Measurements from ENCODE around the gene TMEM131L. TPM values are rescaled to one million over a fixed set of nuclear protein-coding genes. Genes with fewer than 3 reads are reported as not detected.
"Not testable (repeated sequence)": the region's sequence is repeated elsewhere in the genome, so short reads cannot be mapped to it uniquely, and the experiment has no call there.

Gene TMEM131L
- total RNA-seq, 6 experiments from 2014 or later = 7.7 to 8.9 (median 8.0) TPM

DNA sequence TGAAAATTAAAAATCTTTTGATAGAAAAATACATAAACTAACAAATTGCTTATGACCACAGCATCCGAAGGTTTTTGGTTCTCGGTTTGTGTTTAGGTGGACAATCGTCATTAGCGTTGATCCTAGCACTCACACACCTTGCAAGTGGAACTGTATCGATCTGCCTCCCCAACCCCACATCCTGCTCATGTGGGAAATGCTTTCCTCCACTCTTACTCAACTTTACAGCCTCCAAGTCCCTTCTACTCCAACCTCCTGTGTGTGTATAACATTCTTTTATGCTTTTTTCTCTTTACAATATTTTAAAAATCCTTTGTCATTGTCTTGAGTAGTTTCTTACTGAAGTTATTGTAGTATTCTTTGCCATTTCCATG lies 15.6 kb upstream of the TMEM131L start:
- Mint-ChIP-seq H3K27me3 (ENCODE audit: insufficient read depth) (no peaks in the 10 kb centered on the region), H3K9me3 (no peaks in the 10 kb centered on the region), H3K27ac (no peak overlapping the region), H3K4me1 (ENCODE audit: low read depth) (peaks cover 26% of the 10 kb centered on the region), H3K36me3 (ENCODE audit: low read depth) (no peaks in the 10 kb centered on the region), H3K4me3 (no peak overlapping the region)
- TF ChIP-seq, protein P1, sequence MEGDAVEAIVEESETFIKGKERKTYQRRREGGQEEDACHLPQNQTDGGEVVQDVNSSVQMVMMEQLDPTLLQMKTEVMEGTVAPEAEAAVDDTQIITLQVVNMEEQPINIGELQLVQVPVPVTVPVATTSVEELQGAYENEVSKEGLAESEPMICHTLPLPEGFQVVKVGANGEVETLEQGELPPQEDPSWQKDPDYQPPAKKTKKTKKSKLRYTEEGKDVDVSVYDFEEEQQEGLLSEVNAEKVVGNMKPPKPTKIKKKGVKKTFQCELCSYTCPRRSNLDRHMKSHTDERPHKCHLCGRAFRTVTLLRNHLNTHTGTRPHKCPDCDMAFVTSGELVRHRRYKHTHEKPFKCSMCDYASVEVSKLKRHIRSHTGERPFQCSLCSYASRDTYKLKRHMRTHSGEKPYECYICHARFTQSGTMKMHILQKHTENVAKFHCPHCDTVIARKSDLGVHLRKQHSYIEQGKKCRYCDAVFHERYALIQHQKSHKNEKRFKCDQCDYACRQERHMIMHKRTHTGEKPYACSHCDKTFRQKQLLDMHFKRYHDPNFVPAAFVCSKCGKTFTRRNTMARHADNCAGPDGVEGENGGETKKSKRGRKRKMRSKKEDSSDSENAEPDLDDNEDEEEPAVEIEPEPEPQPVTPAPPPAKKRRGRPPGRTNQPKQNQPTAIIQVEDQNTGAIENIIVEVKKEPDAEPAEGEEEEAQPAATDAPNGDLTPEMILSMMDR (IDR thresholded peaks at IDR 0.05) = no peak
- no peak for DNase-seq

DNA sequence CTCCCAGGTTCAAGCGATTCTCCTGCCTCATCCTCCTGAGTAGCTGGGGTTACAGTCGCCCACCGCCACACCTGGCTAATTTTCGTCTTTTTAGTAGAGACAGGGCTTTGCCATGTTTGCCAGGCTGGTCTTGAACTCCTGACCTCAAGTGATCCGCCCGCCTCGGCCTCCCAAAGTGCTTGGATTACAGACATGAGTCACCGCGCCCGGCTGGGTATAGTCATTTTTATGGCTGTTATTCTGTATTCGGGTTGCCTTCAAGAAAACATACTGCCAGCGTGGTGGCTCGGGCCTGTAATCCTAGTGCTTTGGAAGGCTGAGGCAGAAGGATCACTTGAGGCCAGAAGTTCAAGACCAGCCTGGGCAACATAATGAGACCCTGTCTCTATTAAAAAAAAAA lies 15.0 kb upstream of the TMEM131L start:
- not testable (repeated sequence) for H3K27ac Mint-ChIP-seq; H3K4me3 Mint-ChIP-seq; H3K36me3 Mint-ChIP-seq (ENCODE audit: low read depth); H3K9me3 Mint-ChIP-seq; H3K27me3 Mint-ChIP-seq (ENCODE audit: insufficient read depth); DNase-seq
- peaks cover 26% of the 10 kb centered on the region for H3K4me1 Mint-ChIP-seq (ENCODE audit: low read depth)

DNA sequence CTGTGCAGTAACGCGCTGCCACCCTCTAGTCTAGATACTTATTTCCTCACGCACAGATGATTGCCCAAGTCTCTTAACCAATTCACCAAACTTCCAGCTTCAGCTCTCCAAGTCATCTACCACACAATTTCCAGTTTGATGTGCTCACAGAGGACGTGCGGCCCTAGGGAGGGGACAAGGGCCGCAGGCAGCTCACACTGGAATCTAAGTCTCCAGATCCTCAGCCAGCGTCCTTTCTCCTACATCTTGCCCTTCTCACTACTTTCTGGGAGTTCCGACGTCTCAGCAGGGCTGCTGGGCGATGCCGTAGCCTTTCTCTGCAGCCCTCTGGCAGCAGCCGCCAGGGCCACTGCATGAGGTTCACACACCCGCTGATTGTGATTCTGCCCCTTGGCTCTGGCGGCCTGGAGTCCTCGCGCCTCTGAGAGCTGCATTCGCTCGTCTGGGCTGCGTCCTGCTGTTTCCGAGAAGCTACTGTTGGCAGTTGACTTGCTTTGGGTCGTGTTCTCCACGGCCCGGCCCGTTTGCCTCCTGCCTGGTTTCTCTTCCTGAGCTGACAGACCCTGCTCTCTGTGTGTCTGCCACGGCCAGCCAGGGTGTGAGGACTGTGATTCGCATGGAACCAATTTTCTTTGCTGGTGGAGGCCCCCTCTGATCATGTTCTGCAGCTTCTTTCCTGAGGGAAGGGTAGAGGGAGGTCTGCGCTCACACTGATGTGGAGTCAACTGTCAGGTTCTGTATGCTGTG lies 14.1 kb upstream of the TMEM131L start:
- Mint-ChIP-seq H3K4me1 (ENCODE audit: low read depth) (peaks cover 26% of the 10 kb centered on the region), H3K9me3 (no peaks in the 10 kb centered on the region), H3K27me3 (ENCODE audit: insufficient read depth) (no peaks in the 10 kb centered on the region), H3K4me3 (no peak overlapping the region), H3K36me3 (ENCODE audit: low read depth) (no peaks in the 10 kb centered on the region), H3K27ac (no peak overlapping the region)
- DNase-seq = no peak
- TF ChIP-seq, protein P1 (IDR thresholded peaks at IDR 0.05) = no peak

DNA sequence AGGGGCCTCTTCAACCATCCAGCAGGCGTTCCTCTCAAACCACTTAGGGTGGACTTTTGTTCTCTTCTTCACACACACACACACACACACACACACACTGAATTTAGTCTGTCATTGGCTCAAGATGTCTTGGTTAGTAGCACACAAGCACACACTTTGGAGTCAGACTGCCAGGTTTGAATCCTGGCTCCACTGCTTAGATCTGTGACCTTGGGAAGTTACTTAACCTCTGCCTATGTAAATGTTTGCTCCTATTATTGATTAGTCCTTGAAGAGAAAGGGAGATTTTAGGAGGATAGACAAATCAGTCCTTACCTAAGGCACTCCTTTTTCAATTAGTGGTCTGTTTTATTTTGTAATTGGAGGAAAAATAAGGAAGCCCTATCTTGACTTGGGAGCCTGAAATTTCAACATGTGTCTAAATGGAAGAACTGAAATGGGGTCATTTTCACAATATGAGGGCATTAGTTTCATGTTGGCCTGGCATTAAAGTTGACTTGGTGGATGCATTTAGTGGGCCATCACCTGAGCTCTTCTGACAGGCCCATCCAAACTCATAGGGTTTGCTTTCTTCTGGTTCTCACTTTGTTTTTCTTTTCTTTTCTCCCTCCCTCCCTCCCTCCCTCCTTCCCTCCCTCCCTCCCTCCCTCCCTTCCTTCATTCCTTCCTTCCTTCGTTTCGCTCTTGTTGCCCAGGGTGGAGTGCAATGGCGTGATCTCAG lies 13.3 kb upstream of the TMEM131L start:
- no peak for DNase-seq
- no peak overlapping the region for H3K27ac Mint-ChIP-seq
- H3K36me3 Mint-ChIP-seq (ENCODE audit: low read depth) = no peaks in the 10 kb centered on the region
- 0 out of 2 replicates have a peak, but pooled peaks cover 2% of the 10 kb centered on the region for H3K27me3 Mint-ChIP-seq (ENCODE audit: insufficient read depth)
- H3K4me1 Mint-ChIP-seq (ENCODE audit: low read depth) = peaks cover 21% of the 10 kb centered on the region
- H3K4me3 Mint-ChIP-seq = no peak overlapping the region
- H3K9me3 Mint-ChIP-seq = no peaks in the 10 kb centered on the region
- TF ChIP-seq, protein P1 (IDR thresholded peaks at IDR 0.05) = no peak

DNA sequence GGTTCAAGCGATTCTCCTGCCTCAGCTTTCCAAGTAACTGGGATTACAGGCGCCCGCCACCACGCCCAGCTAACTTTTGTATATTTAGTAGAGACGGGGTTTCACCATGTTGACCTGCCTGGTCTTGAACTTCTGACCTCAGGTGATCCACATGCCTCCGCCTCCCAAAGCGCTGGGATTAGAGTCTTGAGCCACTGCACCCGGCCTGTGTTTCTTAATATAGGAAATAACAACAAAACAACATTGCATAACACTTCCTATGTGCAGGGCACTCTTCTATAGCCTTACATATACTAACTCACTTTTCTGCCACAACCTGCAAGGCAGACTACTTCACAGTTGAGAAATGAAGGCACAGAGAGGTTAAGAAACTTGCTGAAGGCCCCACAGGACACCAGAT lies 12.8 kb upstream of the TMEM131L start:
- no peak for DNase-seq
- H3K27me3 Mint-ChIP-seq (ENCODE audit: insufficient read depth) = 0 out of 2 replicates have a peak, but pooled peaks cover 3% of the 10 kb centered on the region
- H3K36me3 Mint-ChIP-seq (ENCODE audit: low read depth) = no peaks in the 10 kb centered on the region
- H3K9me3 Mint-ChIP-seq = no peaks in the 10 kb centered on the region
- TF ChIP-seq, protein P1 (IDR thresholded peaks at IDR 0.05) = no peak
- peaks cover 15% of the 10 kb centered on the region for H3K4me1 Mint-ChIP-seq (ENCODE audit: low read depth)
- no peak overlapping the region for H3K4me3 Mint-ChIP-seq
- H3K27ac Mint-ChIP-seq = no peak overlapping the region

DNA sequence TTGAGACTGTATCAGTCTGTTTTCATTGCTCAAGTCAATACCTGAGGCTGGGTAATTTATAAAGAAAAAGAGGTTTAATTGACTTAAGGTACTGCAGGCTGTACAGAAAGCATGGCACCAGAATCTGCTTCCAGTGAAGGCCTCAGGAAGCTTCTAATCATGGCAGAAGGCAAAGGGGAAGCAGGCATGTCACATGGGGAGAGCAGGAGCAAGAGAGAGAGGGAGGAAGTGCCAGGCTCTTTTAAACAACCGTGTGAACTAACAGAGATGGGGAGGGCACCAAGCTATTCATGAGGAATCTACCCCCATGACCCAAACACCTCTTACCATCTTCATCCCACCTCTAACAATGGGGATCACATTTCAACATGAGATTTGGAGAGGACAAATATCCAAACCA lies 7.2 kb upstream of the TMEM131L start:
- H3K4me1 Mint-ChIP-seq (ENCODE audit: low read depth) = 0 out of 2 replicates have a peak, but pooled peaks cover 2% of the 10 kb centered on the region
- no peaks in the 10 kb centered on the region for H3K36me3 Mint-ChIP-seq (ENCODE audit: low read depth)
- DNase-seq = no peak
- H3K27me3 Mint-ChIP-seq (ENCODE audit: insufficient read depth) = 0 out of 2 replicates have a peak, but pooled peaks cover 3% of the 10 kb centered on the region
- no peak overlapping the region for H3K4me3 Mint-ChIP-seq
- TF ChIP-seq, protein P1 (IDR thresholded peaks at IDR 0.05) = no peak
- no peaks in the 10 kb centered on the region for H3K9me3 Mint-ChIP-seq
- no peak overlapping the region for H3K27ac Mint-ChIP-seq

DNA sequence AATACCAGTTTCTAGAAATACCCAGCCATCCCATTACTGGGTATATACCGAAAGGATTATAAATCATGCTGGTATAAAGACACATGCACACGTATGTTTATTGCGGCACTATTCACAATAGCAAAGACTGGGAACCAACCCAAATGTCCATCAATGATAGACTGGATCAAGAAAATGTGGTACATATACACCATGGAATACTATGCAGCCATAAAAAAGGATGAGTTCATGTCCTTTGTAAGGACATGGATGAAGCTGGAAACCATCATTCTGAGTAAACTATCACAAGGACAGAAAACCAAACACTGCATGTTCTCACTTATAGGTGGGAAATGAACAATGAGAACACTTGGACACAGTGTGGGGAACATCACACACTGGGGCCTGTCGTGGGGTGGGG lies 4.6 kb upstream of the TMEM131L start:
- H3K36me3 Mint-ChIP-seq (ENCODE audit: low read depth); H3K27ac Mint-ChIP-seq; DNase-seq; H3K9me3 Mint-ChIP-seq; H3K27me3 Mint-ChIP-seq (ENCODE audit: insufficient read depth); H3K4me3 Mint-ChIP-seq: not testable (repeated sequence)
- H3K4me1 Mint-ChIP-seq (ENCODE audit: low read depth) = peaks cover 11% of the 10 kb centered on the region; the same call in 1 of the 2 replicates

All from HFFc6 (cell line).